CD4-positive, alpha-beta T cell (primary cell): ENCODE data around the gene SULT1C3. TPM values are rescaled to one million over a fixed set of nuclear protein-coding genes. Genes with fewer than 3 reads are reported as not detected.

Experiments
- ATAC-seq: fragments of 200-7000 bp; cut with Tn5 transposase; one replicate; pipeline ENCODE4 v1.10.0; 2022; ENCODE audit warnings: mild to moderate bottlenecking; ENCODE audit not compliant: poor library complexity
- CTCF ChIA-PET: fragments of 350-600 bp; sonication (Branson Sonifier 250); formaldehyde crosslinking; loops from one replicate; lab custom pipeline; 2021; ENCODE audit warnings: antibody characterized with exemption, inconsistent platforms; lab: Charles Lee
- POLR2A ChIA-PET: fragments of 350-600 bp; sonication (Branson Sonifier 250); formaldehyde crosslinking; loops from one replicate; lab custom pipeline; 2021; ENCODE audit warnings: antibody characterized with exemption, inconsistent platforms; lab: Charles Lee
- DNase-seq, 14 experiments: peaks; one replicate each; pipeline ENCODE4 v3.0.0-alpha.2; 2013 to 2020; ENCODE audit warnings: mixed read lengths in 2 of 14
- H3K27ac ChIP-seq, 2 donors: one replicate each; pipeline versions ENCODE4 v1.5.1 to v1.7.0; 2013; ENCODE audit warnings: low read length in 2 of 2, low read depth in 1 of 2, mild to moderate bottlenecking in 1 of 2
- H3K27me3 ChIP-seq, 2 experiments: 1 replicate in 1 of 2; 2 replicates in 1 of 2; pipeline versions ENCODE4 v1.6.1 to v1.7.0; 2013; ENCODE audit warnings: low read length in 2 of 2, control low read depth in 1 of 2, mild to moderate bottlenecking in 1 of 2, moderate library complexity in 1 of 2; ENCODE audit not compliant: insufficient read depth in 2 of 2, control insufficient read depth in 1 of 2
- H3K36me3 ChIP-seq: one replicate; pipeline ENCODE4 v1.6.1; 2013; ENCODE audit warnings: low read length, control low read depth; ENCODE audit not compliant: insufficient read depth
- H3K4me1 ChIP-seq: one replicate; pipeline ENCODE4 v1.6.1; 2013; ENCODE audit warnings: low read length, control low read depth; ENCODE audit not compliant: insufficient read depth
- H3K4me3 ChIP-seq: one replicate; pipeline ENCODE4 v1.5.1; 2013; ENCODE audit warnings: mild to moderate bottlenecking, low read length, moderate library complexity
- H3K9me3 ChIP-seq, 2 experiments: 1 replicate in 1 of 2; 2 replicates in 1 of 2; pipeline versions ENCODE4 v1.6.1 to v1.7.0; 2013; ENCODE audit warnings: low read length in 2 of 2, mild to moderate bottlenecking in 2 of 2, control low read depth in 1 of 2, moderate library complexity in 1 of 2; ENCODE audit not compliant: control insufficient read depth in 1 of 2, insufficient read depth in 1 of 2
- H3K27ac Mint-ChIP-seq: one replicate; pipeline ENCODE4 v1.8.0; 2020; ENCODE audit warnings: mixed read lengths
- H3K27me3 Mint-ChIP-seq: one replicate; pipeline ENCODE4 v1.8.0; 2021; ENCODE audit warnings: mixed read lengths
- H3K36me3 Mint-ChIP-seq: one replicate; pipeline ENCODE4 v1.8.0; 2021; ENCODE audit warnings: low read depth, mixed read lengths
- H3K4me1 Mint-ChIP-seq: one replicate; pipeline ENCODE4 v1.8.0; 2021; ENCODE audit warnings: low read depth, mixed read lengths
- H3K4me3 Mint-ChIP-seq: one replicate; pipeline ENCODE4 v1.8.0; 2020; ENCODE audit warnings: mild to moderate bottlenecking, mixed read lengths
- H3K9me3 Mint-ChIP-seq: one replicate; pipeline ENCODE4 v1.8.0; 2020; ENCODE audit warnings: mixed read lengths
- intact Hi-C, 2 experiments: fragments of 100-400 bp; cut with DNase I in 1 of 2; cut with micrococcal nuclease in 1 of 2; formaldehyde crosslinking; loops; one replicate each; pipeline versions ENCODE4 v1.15.1 to v1.9.0; 2023 to 2025; cut with DNase I, micrococcal nuclease
- total RNA-seq, 174 experiments: library from RNA in 2 of 174; stranded (reverse) in 2 of 174; gene quantifications; one replicate each; pipeline ENCODE4 v1.2.3 and lab custom pipeline; 2021 to 2026
- TF ChIP-seq, protein P1 (sequence below): fragments of 200-600 bp; IDR thresholded peaks from one replicate; pipeline ENCODE4 v1.8.0; 2022; ENCODE audit warnings: antibody characterized with exemption, mild to moderate bottlenecking

The SULT1C3 gene
- total RNA-seq, 2 experiments from 2014 or later: not detected

DNA sequence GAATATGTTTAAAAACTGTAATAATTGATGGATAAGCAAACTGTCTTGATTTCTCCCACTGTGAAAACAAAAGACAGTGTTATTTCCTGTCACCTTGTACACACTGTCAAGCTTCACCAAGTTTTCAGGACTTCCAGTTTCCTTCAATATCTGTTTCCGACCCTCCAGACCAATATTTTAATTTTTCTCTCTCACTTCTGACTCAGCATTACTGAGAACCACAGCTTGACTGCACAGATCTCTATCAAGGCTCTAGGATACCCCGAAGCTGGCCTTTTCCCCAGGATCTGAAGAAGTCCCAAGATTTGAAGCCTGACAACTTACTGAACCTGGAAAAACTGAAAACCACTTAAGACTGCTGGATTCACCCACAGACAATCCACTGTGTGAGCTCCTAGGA lies 13.2 kb upstream of the SULT1C3 start:
- Mint-ChIP-seq H3K9me3 (peaks cover 12% of the 10 kb centered on the region), H3K4me3 (no peak overlapping the region), H3K36me3 (no peaks in the 10 kb centered on the region), H3K27me3 (peaks cover 14% of the 10 kb centered on the region), H3K4me1 (no peaks in the 10 kb centered on the region), H3K27ac (no peak overlapping the region)
- ChIA-PET POLR2A (no interaction called here), CTCF (no interaction called here)
- DNase-seq: no peak
- H3K4me3 ChIP-seq: no peak overlapping the region
- H3K4me1 ChIP-seq: no peaks in the 10 kb centered on the region
- TF ChIP-seq, protein P1, sequence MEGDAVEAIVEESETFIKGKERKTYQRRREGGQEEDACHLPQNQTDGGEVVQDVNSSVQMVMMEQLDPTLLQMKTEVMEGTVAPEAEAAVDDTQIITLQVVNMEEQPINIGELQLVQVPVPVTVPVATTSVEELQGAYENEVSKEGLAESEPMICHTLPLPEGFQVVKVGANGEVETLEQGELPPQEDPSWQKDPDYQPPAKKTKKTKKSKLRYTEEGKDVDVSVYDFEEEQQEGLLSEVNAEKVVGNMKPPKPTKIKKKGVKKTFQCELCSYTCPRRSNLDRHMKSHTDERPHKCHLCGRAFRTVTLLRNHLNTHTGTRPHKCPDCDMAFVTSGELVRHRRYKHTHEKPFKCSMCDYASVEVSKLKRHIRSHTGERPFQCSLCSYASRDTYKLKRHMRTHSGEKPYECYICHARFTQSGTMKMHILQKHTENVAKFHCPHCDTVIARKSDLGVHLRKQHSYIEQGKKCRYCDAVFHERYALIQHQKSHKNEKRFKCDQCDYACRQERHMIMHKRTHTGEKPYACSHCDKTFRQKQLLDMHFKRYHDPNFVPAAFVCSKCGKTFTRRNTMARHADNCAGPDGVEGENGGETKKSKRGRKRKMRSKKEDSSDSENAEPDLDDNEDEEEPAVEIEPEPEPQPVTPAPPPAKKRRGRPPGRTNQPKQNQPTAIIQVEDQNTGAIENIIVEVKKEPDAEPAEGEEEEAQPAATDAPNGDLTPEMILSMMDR: no peak
- ATAC-seq: no peak
- H3K9me3 ChIP-seq: peaks cover 4 to 9% of the 10 kb centered on the region in 2 experiments
- no peak overlapping the region for H3K27ac ChIP-seq
- intact Hi-C loops: no loop called here
- H3K27me3 ChIP-seq: peaks cover 0 to 6% of the 10 kb centered on the region in 2 experiments
- no peaks in the 10 kb centered on the region for H3K36me3 ChIP-seq

DNA sequence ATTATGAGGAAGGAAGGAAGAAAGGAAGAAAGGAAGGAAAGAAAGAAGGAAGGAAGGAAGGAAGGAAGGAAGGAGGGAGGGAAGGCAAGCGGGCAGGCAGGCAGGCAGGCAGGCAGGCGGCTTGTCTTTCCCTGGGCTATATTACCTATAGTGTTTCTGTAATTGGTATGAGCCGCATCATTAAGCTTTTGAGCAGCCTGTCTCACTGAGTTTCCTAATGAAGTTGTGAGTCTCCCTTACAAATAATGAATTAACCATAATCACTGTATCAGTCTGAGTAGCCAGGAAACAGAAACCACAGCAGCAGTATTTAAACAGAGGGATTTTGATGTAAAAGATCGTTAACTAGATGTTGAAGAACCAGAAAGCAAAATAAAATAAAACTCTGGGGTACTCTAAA lies 11.8 kb upstream of the SULT1C3 start:
- no peaks in the 10 kb centered on the region for H3K4me1 ChIP-seq
- H3K27me3 ChIP-seq: peaks cover 0 to 6% of the 10 kb centered on the region in 2 experiments
- no peak overlapping the region for H3K27ac Mint-ChIP-seq
- DNase-seq (no peak), ATAC-seq (no peak)
- ChIA-PET CTCF (no interaction called here), POLR2A (no interaction called here)
- no peak overlapping the region for H3K4me3 ChIP-seq
- H3K4me3 Mint-ChIP-seq: no peak overlapping the region
- peaks cover 12% of the 10 kb centered on the region for H3K9me3 Mint-ChIP-seq
- TF ChIP-seq, protein P1: no peak
- H3K36me3 ChIP-seq: no peaks in the 10 kb centered on the region
- no peak overlapping the region for H3K27ac ChIP-seq
- intact Hi-C loops: no loop called here
- no peaks in the 10 kb centered on the region for H3K4me1 Mint-ChIP-seq
- no peaks in the 10 kb centered on the region for H3K36me3 Mint-ChIP-seq
- peaks cover 11% of the 10 kb centered on the region for H3K27me3 Mint-ChIP-seq
- peaks cover 4 to 9% of the 10 kb centered on the region in 2 experiments for H3K9me3 ChIP-seq

DNA sequence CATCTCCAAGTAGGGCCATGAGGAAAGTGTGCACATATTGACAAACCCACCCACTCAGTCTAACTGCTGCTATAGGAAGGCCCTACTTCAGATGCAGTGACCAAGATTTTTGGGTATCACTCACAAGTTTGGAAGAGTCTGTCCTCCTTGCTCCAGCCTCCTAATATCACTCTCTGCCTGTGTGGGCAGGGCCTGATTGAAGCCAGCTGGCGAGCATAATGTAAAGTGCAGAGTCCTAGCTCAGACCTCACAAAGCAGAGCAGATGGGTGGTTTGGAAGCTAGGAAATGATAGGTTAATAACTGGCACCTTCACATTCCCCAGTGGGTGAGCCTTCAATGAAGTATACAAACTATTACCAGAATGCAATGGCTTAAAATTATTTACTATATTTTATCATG lies 11.2 kb upstream of the SULT1C3 start:
- no peak for DNase-seq
- Mint-ChIP-seq H3K4me1 (no peaks in the 10 kb centered on the region), H3K27ac (no peak overlapping the region), H3K9me3 (peaks cover 9% of the 10 kb centered on the region), H3K36me3 (no peaks in the 10 kb centered on the region), H3K27me3 (peaks cover 11% of the 10 kb centered on the region), H3K4me3 (no peak overlapping the region)
- TF ChIP-seq, protein P1: no peak
- intact Hi-C loops: no loop called here
- Histone ChIP-seq H3K27me3 (peaks cover 0 to 6% of the 10 kb centered on the region in 2 experiments), H3K4me3 (no peak overlapping the region), H3K27ac (no peak overlapping the region), H3K4me1 (no peaks in the 10 kb centered on the region), H3K36me3 (no peaks in the 10 kb centered on the region), H3K9me3 (peaks cover 0 to 5% of the 10 kb centered on the region in 2 experiments)
- no peak for ATAC-seq
- POLR2A ChIA-PET: no interaction called here
- CTCF ChIA-PET: no interaction called here
